Mucosa of rectum (tissue), 2 donors: ENCODE results near the gene GOLT1A.
"Not testable (repeated sequence)": the region's sequence is repeated elsewhere in the genome, so short reads cannot be mapped to it uniquely, and the experiment has no call there.

Source experiments
- H3K27ac ChIP-seq, 2 donors: one replicate each; pipeline ENCODE4 v1.7.0; 2013; ENCODE audit warnings: inconsistent platforms in 2 of 2, low read depth in 2 of 2, low read length in 2 of 2
- H3K27me3 ChIP-seq, 2 donors: one replicate each; pipeline ENCODE4 v1.7.0; 2013; ENCODE audit warnings: low read length in 2 of 2; ENCODE audit not compliant: control insufficient read depth in 2 of 2, insufficient read depth in 2 of 2
- H3K36me3 ChIP-seq, 2 donors: one replicate each; pipeline ENCODE4 v1.7.0; 2013; ENCODE audit warnings: low read length in 2 of 2; ENCODE audit not compliant: control insufficient read depth in 2 of 2, insufficient read depth in 2 of 2
- H3K4me1 ChIP-seq, 2 donors: one replicate each; pipeline ENCODE4 v1.7.0; 2013; ENCODE audit warnings: low read length in 2 of 2, mild to moderate bottlenecking in 1 of 2; ENCODE audit not compliant: control insufficient read depth in 2 of 2, insufficient read depth in 2 of 2
- H3K4me3 ChIP-seq, 2 donors: one replicate each; pipeline ENCODE4 v1.7.0; 2013; ENCODE audit warnings: low read length in 2 of 2
- H3K9ac ChIP-seq, 2 donors: one replicate each; pipeline ENCODE4 v1.7.0; 2013; ENCODE audit warnings: low read length in 2 of 2, low read depth in 1 of 2, mild to moderate bottlenecking in 1 of 2
- H3K9me3 ChIP-seq, 2 donors: one replicate each; pipeline ENCODE4 v1.7.0; 2013; ENCODE audit warnings: low read length in 2 of 2; ENCODE audit not compliant: control insufficient read depth in 2 of 2
- donor health status: healthy.
- donor health status: Normal muscosa, but diverticular disease.

The GOLT1A gene

DNA sequence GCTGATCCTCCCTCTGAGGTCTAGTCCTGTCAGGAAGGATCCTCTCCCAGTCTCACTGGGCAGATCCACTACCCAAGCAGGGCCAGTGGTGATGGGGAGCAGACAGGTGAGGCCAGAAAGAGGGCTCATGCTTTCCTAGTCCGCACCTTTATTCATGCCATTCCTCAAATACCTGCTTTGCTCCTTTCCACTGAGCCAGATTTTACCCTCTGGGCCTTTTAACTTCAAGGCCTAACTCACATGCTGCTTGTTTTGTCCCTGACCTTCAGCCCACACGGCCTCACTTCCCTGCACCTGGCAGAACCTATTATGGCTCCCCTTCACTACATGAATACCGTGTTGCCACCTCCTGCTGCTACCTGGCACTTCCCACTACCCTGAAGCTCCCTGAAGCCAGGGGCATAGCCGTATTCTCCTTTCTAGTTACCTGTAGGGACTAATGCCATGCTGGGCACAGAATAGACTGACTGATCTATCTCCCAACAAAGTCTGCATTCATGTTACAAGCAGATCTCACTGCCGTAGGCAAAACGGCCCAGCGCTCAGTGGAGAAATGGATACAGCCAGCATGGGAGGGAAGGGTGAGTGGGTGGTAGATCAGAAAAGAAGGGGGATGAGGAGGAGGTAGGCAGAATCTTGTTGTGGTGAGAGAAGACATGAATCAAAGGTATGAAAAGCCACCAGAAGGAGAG, 36.1 kb upstream of the GOLT1A start:
- H3K27ac ChIP-seq, result no peak overlapping the region
- H3K9ac ChIP-seq, result no peak overlapping the region

DNA sequence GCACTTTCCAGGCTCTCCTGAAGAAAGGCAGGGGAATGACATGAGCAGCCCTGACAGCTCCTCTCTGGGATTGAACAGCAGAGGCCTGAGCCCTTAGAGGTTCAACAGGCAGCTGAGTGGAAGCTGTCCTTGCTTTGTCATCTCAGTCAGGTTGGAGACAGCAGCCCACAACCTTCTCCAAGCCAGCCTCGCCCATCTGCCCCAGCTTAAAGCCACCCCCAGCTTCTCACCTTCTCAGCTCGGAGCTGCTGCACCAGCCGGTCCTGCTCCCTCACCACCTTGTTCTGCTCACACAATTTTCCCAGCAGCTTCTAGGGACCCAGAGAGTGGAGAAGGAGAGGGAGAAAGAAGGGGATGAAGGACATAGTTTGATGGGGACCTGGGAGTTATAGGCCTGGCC, 35.2 kb upstream of the GOLT1A start:
- Histone ChIP-seq H3K9me3 (no peaks in the 10 kb centered on the region), H3K4me1 (no peaks in the 10 kb centered on the region), H3K27me3 (no peaks in the 10 kb centered on the region), H3K36me3 (peaks cover 69 to 73% of the 10 kb centered on the region in 2 donors), H3K9ac (no peak overlapping the region), H3K27ac (no peak overlapping the region), H3K4me3 (no peak overlapping the region)

More for the DNA sequence above, 36.1 kb upstream of the GOLT1A start:
- Histone ChIP-seq H3K9me3 (no peaks in the 10 kb centered on the region), H3K4me1 (no peaks in the 10 kb centered on the region), H3K36me3 (peaks cover 71% of the 10 kb centered on the region in 2 donors), H3K27me3 (no peaks in the 10 kb centered on the region), H3K4me3 (no peak overlapping the region)

DNA sequence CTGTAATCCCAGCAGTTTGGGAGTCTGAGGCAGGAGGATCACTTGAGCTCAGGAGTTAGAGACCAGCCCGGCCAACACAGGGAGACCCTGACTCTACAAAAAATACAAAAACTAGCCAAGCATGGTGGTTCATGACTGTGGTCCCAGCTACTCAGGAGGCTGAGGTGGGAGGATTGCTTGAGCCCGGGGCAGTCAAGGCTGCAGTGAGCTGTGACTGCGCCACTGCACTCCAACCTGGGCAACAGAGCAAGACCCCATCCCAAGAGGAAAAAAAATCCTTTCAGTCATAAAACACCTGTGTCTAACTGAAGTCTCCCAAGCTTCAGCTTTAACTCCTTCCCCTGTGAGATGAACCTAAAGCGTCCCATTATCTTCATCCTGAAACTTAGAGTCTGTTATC, 33.1 kb upstream of the GOLT1A start:
- H3K27ac ChIP-seq, result no peak overlapping the region
- peaks cover 78 to 80% of the 10 kb centered on the region in 2 donors for H3K36me3 ChIP-seq
- no peaks in the 10 kb centered on the region for H3K9me3 ChIP-seq
- no peaks in the 10 kb centered on the region for H3K4me1 ChIP-seq
- no peak overlapping the region for H3K9ac ChIP-seq
- no peaks in the 10 kb centered on the region for H3K27me3 ChIP-seq
- no peak overlapping the region for H3K4me3 ChIP-seq

DNA sequence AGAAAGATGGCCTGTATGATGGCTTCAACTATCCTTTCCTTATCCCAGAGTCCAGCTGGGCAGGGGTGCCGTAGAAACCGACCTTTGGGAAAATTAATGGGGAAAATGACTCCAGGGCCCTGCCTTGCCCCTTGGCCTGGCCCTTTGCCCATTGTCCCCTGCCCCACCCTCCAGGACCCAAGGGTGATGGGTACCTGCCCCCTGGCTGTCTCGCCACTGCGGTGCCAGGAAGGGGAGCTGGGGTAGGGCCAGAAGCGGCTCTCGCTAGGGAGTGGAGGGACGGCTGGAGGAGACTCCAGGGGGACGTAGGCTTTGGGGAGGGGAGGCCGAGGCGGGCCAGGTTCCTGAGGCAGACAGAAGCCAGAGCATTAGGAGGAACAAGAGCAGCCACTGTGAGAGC, 29.1 kb upstream of the GOLT1A start:
- Histone ChIP-seq H3K9ac (no peak overlapping the region), H3K27ac (no peak overlapping the region), H3K9me3 (no peaks in the 10 kb centered on the region), H3K4me1 (no peaks in the 10 kb centered on the region), H3K4me3 (no peak overlapping the region), H3K27me3 (no peaks in the 10 kb centered on the region), H3K36me3 (peaks cover 74 to 75% of the 10 kb centered on the region in 2 donors)

DNA sequence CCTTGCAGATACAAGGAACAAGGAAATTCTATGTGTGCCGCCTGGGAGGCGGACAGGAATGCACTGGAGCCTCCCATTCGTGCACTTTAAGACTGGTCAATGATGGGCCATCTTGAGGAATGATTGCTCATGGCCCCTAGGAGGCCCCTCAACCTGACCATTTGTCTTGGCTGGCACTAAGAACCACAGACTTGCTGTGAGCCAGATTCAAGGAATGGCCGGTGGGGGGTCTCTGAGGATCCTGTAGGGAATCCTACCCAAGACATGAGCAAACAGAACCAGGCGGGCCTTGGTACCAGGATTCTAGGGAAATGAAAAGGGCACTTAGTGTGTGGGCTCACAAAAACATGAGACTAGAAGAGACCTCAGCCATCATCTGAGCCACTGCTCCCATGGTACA, 28.1 kb upstream of the GOLT1A start:
- H3K4me3 ChIP-seq, result no peak overlapping the region
- H3K4me1 ChIP-seq, result no peaks in the 10 kb centered on the region
- no peak overlapping the region for H3K9ac ChIP-seq
- H3K27ac ChIP-seq, result no peak overlapping the region
- H3K27me3 ChIP-seq, result no peaks in the 10 kb centered on the region
- peaks cover 71 to 73% of the 10 kb centered on the region in 2 donors for H3K36me3 ChIP-seq
- no peaks in the 10 kb centered on the region for H3K9me3 ChIP-seq

DNA sequence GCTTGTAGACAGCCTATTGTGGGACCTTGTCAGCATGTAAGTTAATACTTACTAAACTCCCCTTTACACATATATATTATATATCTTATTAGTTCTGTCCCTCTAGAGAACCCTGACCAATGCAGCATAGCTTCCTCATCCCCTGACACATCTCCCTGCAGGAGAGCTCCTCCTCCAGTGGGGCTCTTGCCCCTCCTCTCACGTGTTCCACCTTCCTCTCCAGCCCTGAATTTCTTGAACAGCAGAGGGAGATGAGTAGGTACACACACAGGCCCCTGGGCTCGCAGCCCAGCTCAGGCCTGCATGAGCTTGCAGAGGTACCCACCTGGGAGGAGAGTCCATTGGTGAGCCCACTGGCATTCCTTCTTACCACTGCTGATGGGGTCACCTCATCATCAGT, 27.3 kb upstream of the GOLT1A start:
- no peak overlapping the region for H3K27ac ChIP-seq
- H3K27me3 ChIP-seq, result no peaks in the 10 kb centered on the region
- H3K9me3 ChIP-seq, result no peaks in the 10 kb centered on the region
- H3K36me3 ChIP-seq, result peaks cover 68 to 69% of the 10 kb centered on the region in 2 donors
- no peak overlapping the region for H3K9ac ChIP-seq
- H3K4me1 ChIP-seq, result no peaks in the 10 kb centered on the region
- no peak overlapping the region for H3K4me3 ChIP-seq

DNA sequence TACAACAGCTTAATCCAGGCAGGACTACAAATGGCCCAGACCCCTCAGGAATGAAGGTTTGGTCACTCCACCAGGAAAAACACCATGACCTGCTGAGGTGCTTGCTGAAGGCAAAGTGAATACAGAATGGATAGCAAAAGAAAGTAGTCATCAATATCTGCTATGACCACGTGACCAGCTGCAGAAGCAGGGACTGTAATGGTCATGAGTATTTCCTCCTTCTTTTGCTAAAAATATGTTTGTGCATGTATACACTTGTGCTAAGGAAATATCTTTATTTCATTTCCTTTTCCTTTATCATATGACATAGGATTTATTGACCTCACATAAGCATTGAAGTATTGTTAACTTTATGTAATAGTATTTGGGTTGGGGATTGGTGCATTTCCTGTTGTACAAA, 26.4 kb upstream of the GOLT1A start:
- no peaks in the 10 kb centered on the region for H3K27me3 ChIP-seq
- H3K9me3 ChIP-seq, result no peaks in the 10 kb centered on the region
- H3K4me1 ChIP-seq, result no peaks in the 10 kb centered on the region
- H3K27ac ChIP-seq, result no peak overlapping the region
- no peak overlapping the region for H3K4me3 ChIP-seq
- H3K36me3 ChIP-seq, result peaks cover 60 to 66% of the 10 kb centered on the region in 2 donors
- H3K9ac ChIP-seq, result no peak overlapping the region

DNA sequence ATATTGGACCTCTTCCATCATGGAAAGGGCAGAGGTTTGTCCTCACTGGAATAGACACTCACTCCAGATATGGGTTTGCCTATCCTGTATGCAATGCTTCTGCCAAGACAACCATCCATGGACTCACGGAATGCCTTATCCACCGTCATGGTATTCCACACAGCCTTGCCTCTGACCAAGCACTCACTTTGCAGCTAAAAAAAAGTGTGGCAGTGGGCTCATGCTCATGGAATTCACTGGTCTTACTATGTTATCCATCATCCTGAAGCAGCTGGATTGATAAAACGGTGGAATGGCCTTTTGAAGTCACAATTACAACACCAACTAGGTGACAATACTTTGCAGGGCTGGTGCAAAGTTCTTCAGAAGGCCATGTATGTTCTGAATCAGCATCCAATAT, 25.6 kb upstream of the GOLT1A start:
- H3K27me3 ChIP-seq, H3K4me3 ChIP-seq, H3K9me3 ChIP-seq, H3K9ac ChIP-seq, H3K4me1 ChIP-seq, H3K27ac ChIP-seq: not testable (repeated sequence)
- H3K36me3 ChIP-seq, result peaks cover 55 to 63% of the 10 kb centered on the region in 2 donors

DNA sequence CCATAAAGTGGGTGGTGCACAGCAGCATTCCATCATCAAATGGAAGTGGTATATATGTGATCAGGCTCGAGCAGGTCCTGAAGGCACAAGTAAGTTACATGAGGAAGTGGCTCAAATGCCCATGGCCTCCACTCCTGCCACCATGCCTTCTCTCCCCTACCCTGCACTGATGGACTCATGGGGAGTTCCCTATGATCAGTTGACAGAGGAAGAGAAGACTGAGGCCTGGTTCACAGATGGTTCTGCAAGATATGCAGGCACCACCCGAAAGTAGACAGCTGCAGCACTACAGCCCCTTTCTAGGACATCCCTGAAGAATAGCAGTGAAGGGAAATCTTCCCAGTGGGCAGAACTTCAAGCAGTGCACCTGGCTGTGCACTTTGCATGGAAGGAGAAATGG, 24.7 kb upstream of the GOLT1A start:
- peaks cover 61 to 70% of the 10 kb centered on the region in 2 donors for H3K36me3 ChIP-seq
- H3K4me3 ChIP-seq, H3K27ac ChIP-seq, H3K4me1 ChIP-seq, H3K9ac ChIP-seq, H3K9me3 ChIP-seq, H3K27me3 ChIP-seq: not testable (repeated sequence)

DNA sequence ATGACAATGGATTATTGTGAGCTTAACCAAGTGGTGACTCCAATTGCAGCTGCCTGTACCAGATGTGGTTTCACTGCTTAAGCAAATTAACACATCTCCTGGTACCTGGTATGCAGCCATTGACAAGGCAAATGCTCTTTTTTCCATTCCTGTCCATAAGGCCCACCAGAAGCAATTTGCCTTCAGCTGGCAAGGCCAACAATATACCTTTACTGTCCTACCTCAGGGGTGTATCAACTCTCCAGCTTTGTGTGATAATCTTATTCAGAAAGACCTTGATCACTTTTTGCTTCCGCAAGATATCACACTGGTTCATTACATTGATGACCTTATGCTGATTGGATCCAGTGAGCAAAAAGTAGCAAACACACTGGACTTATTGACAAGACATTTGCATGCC, 23.7 kb upstream of the GOLT1A start:
- H3K27ac ChIP-seq, H3K4me1 ChIP-seq, H3K9me3 ChIP-seq, H3K27me3 ChIP-seq, H3K4me3 ChIP-seq, H3K9ac ChIP-seq: not testable (repeated sequence)
- H3K36me3 ChIP-seq, result peaks cover 53 to 62% of the 10 kb centered on the region in 2 donors

DNA sequence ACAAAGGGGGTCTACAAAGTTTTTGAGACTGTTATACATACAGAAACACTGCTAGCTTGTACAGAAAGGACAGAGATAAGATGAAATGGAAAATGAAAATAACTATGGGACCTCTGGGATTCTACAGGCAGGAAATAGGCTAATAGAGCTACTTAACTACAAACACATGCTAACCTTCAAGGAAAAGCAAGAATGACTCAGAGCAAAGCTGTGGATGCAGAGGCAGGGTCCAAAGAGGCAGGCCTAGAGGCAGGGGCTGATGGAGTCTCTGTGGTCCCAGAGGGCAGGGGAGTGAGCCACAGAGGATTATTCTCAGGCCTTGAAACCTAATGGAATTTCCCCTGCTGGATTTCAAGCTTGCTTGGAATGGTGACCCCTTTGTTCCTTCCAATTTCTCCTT, 18.7 kb upstream of the GOLT1A start:
- no peak overlapping the region for H3K4me3 ChIP-seq
- no peaks in the 10 kb centered on the region for H3K27me3 ChIP-seq
- H3K9me3 ChIP-seq, result no peaks in the 10 kb centered on the region
- H3K9ac ChIP-seq, result no peak overlapping the region
- peaks cover 0 to 5% of the 10 kb centered on the region in 2 donors for H3K4me1 ChIP-seq
- peaks cover 59 to 72% of the 10 kb centered on the region in 2 donors for H3K36me3 ChIP-seq
- H3K27ac ChIP-seq, result no peak overlapping the region
